ENCODE measurements around the gene CDH4.

Gene CDH4

DNA sequence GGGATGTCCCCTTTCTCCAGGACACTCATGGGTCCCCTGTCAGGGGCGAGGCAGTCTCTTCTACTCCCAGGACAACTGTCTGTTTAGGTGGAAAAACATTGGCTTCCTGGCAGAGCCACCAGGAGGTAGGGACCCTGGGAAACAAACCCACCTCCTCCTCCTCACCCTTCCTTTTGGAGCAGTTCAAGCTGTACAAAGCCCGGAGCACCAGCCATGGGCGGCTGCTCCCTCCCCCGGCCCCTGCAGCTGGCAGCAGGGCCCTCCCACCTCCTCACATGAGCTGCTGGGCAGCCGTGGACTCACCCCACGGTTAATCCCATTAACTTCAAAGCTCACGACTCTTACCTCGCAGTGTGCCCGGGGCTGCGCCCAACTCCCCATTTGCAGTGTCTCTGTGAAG lies 48.6 kb downstream of the CDH4 start:
- no peak for DNase-seq (ENCODE audit: low read depth in 2 of 2)

- DNase-seq (ENCODE audit: low read depth in 2 of 2): no peak
Observed at GRCh38 chr20:61301711-61302525, 49.9 kb downstream of the CDH4 start.

GRCh38 chr20:61303217-61303616 lies 51.2 kb downstream of the CDH4 start:
- DNase-seq (ENCODE audit: low read depth in 2 of 2): no peak

DNA sequence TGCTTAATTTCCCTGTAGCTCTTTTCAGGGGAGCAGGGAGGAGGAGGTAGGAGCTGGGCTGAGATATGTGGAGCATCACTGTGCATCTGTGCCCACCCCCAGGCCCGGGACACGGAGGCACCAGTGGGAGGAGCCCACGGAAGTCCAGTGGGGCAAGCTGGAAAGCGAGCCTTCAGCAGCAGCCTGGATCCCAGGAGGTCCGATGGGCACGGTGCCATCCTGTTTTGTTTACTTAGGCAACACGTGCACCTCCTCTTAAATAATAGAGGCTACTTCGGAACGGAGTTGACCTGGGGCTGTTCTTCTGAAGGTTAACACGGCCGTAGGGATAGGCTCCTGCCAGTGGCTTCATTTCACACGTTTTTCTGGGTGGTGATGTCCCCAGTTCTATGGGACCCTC lies 51.6 kb downstream of the CDH4 start:
- DNase-seq (ENCODE audit: low read depth in 2 of 2): no peak

- no peak for DNase-seq (ENCODE audit: low read depth in 2 of 2)
Observed at GRCh38 chr20:61304750-61305149, 52.7 kb downstream of the CDH4 start.

DNA sequence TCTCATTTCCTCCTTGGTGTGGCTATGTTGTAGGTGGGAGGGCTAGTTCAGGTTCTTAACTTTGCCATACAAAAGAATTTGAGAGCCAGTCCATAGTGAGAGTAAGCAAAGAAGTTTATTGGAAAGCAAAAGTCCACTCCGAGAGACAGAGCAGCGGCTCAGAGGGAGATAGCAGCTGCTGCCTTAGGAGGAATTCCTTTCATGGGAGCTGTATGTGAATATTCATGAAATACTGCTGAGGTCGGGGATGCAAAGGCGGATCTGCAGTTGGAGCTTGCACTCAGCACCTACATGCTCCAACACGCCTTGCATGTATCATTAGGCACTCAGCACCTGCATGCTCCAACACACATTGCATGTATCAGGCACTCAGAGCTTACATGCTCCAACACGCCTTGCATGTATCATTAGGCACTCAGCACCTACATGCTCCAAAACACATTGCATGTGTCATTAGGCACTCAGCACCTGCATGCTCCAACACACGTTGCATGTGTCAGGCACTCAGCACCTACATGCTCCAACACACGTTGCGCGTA lies 54.9 kb downstream of the CDH4 start:
- DNase-seq (ENCODE audit: low read depth in 2 of 2): no peak

DNA sequence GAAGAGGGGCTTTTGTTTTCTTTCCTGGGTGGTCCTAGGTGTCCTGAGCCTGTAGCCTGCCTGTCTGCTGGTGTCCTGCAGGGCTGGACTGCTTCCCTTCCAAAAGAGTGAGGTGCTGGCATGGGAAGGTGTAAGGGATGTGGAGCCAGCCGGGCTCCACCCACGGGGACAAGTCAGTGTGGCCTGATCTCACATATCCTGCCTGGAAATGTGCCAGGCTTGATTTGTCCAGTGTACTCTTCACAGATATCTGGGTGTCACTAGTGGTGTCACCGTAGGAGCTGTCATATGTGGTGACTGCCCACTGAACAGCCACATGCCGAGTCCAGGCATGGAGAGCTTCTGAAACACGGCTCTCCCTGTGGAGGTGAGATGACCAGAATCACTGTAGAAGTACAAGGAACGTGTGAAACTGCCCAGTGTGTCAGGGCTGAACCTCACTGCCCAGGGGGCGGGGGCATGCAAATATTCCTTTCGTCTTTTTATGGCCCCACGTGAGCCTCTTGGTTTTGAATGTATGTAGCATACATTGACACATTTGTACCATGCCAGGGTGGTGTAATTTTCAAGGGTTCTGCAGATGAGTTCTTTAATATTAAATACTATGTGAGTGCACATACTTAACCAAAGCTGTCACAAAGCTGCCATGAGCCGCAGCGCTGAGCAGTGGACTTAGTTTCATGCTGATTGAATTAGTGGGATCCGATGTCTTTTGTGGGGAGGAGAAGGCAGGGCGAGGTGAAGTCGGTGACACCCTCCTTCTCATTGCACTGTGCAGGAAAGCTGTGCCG lies 55.8 kb downstream of the CDH4 start:
- DNase-seq (ENCODE audit: low read depth in 2 of 2): no peak

- DNase-seq (ENCODE audit: low read depth in 2 of 2): no peak
Observed at GRCh38 chr20:61308477-61308774, 56.4 kb downstream of the CDH4 start.

DNA sequence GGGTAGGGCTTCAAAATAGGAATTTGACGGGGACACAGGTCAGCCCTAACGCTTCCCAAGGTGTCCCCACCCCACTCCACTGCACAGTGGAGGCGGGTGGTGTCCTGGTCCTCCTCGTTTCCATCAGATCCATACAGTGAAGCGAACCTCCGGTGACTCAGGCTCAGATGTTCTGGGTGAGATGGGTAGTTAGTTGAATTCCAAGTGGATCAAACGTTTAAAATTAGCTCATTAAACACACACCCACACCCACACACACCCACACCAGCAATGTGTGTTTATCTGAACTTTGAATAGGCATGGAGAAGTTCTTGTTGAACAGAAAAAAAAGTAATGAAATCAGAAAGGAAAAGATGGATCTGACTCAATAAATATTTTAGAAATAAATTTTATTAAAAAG lies 58.9 kb downstream of the CDH4 start:
- no peak for DNase-seq (ENCODE audit: low read depth in 2 of 2)

GRCh38 chr20:61311656-61312387 lies 59.8 kb downstream of the CDH4 start:
- no peak for DNase-seq (ENCODE audit: low read depth in 2 of 2)

GRCh38 chr20:61312925-61313324 lies 60.9 kb downstream of the CDH4 start:
- no peak for DNase-seq (ENCODE audit: low read depth in 2 of 2)

- DNase-seq (ENCODE audit: low read depth in 2 of 2): no peak
Observed at GRCh38 chr20:61313396-61313795, 61.3 kb downstream of the CDH4 start.

DNA sequence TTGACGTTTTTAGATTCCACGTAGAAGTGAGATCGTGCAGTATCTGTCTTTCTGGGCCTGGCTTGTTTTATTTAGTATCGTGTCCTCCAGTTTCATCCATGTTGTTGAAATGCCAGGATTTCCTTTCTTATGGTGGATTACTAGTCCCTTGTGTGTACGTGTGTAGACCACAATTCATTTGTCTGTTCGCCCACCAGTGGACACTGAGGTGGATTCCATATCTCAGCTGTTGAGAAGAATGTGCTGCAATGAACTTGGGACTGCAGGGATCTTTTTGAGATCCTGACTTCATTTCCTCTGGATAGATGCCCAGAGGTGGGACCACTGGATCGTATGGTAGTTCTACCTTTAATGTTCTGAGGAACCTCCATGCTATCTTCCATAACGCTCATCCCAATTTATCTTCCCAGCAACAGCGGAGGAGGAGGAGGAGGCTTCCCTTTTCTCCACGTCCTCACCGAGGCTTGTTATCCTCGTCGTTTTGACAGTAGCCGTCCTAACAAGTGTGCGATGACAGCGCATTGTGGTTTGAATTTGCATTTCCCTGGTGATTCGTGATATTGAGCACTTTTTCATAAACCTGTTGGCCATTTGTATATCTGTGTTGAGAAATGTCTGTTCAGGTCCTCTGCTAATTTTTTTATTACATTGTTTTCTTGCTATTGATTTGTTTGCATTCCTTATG lies 62.4 kb downstream of the CDH4 start:
- no peak for DNase-seq (ENCODE audit: low read depth in 2 of 2)

DNA sequence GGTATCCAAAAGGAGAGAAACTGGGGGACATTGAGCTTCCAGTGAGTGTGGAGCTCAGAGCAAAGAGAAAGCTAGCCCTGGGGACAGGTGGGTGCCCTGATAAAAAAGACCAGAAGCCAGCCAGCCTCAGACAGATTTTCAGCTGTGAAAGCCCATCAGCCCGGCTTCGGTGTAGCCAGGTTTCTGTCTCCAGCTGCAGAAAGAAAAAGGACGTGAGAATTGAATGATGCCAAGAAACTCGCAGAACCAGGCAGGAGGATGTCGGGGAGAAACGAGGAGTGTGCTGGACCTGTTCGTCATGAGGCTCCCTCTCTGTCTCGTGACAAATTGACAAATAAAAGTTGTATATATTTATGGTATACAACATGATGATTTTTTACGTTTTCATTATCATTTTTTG lies 63.3 kb downstream of the CDH4 start:
- DNase-seq (ENCODE audit: low read depth in 2 of 2): no peak

GRCh38 chr20:61316346-61316745 lies 64.3 kb downstream of the CDH4 start:
- DNase-seq (ENCODE audit: low read depth in 2 of 2): no peak

DNA sequence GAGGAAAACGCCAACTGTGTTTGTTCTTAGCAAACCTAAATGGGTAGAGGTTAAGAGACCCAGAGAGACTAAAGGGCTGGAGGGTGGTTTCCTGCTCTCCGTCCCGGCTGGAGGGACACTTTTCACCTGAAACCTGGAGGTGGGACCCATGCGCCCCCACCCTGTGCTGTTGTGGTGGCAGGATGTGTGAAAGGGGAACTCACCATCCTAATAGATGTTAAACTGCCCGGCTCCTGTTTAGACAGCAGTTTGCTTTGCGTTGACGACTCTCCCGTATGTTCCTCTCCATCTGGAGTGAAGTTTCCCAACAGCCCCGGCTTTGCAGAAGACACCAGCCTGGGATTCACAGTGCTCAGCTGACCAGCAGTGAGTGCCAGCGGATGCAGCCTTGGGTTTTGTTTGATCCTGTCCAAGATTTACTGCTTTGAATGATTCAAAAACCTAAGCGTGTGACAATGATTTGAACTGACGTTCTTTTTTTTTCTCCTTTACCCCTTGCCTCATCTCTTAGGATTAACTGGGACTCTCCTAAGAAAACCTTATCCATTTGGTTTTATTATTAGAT lies 66.0 kb downstream of the CDH4 start:
- no peak for DNase-seq (ENCODE audit: low read depth in 2 of 2)

DNA sequence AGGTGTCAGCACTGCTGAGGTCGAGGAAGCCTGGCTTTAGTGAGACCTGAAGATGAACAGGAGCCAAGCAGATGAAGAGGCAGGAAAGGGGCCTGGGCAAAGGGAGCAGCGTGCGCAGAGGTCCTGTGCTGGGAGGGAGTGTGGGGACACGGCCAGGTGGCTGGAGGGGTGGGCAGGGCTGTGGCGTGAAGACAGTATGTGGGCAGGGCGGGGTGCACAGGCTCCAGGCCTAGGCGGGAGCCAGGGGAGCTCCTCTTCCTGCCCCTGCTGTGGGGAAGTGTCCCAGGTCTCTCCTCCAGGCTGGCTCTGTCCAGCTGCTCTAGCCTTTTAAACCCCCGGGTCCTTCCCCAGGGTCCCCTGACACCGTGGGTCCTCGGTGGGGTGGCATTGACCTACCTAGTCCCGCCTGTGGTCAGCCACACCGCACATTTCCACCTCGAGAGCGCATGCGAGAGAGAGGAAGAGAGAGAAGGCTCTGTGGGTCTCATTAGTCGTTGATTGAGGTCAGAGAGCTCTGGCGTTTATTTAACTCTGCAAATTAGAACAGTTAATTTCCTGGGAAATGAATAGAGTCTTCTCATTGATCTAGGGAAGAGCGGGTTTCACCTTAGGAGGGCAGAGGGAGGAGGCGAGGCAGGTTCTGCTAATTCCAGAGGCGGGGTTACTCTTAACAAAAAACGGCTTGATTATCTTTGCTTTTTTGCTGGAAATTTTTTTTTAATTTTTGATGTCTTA lies 68.8 kb downstream of the CDH4 start:
- DNase-seq (ENCODE audit: low read depth in 2 of 2): no peak

GRCh38 chr20:61321481-61321880 lies 69.4 kb downstream of the CDH4 start:
- no peak for DNase-seq (ENCODE audit: low read depth in 2 of 2)

GRCh38 chr20:61322151-61322865 lies 70.2 kb downstream of the CDH4 start:
- no peak for DNase-seq (ENCODE audit: low read depth in 2 of 2)

DNA sequence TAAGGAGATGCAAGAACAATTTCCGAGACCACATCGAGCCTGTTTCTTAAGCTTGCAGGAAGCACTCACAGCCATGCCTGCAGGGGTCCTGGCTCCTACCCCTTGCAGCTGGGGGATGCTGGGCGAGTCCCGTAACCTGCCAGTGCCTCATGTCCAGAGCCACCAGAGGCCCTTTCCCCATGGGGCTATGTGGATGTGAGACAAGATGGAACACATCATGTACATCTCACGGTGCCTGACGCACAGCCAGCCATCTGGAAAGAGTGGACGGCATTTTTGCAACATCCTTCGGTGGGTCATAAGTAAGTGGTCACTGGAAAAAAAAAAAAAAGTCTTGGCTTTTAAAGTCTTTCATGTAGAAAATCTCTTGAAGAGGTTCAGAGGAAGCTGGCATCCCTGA lies 72.8 kb downstream of the CDH4 start:
- no peak for DNase-seq (ENCODE audit: low read depth in 2 of 2)
